GM18519 (cell line): Measurements from ENCODE around the gene PDGFRB.

ENCODE experiments used
- ATAC-seq: cut with Tn5 transposase; IDR thresholded peaks from one replicate; pipeline ENCODE4 v1.9.1; 2021; ENCODE audit warnings: mild to moderate bottlenecking, moderate library complexity; ENCODE audit not compliant: unreplicated experiment, low FRiP score

The PDGFRB gene

GRCh38 chr5:150147670-150148069, 8.0 kb downstream of the PDGFRB start:
- no peak for ATAC-seq

- ATAC-seq = no peak
These were observed 8.6 kb downstream of the PDGFRB start for GRCh38 chr5:150146862-150147601.

GRCh38 chr5:150146235-150146634, 9.4 kb downstream of the PDGFRB start:
- ATAC-seq = no peak

- no peak for ATAC-seq
These were observed 10.8 kb downstream of the PDGFRB start for GRCh38 chr5:150144879-150145278.

GRCh38 chr5:150144246-150144801, 11.3 kb downstream of the PDGFRB start:
- no peak for ATAC-seq

- ATAC-seq = no peak
These were observed 12.0 kb downstream of the PDGFRB start for GRCh38 chr5:150143350-150144245.

GRCh38 chr5:150142959-150143349, 12.7 kb downstream of the PDGFRB start:
- no peak for ATAC-seq

- ATAC-seq = no peak
These were observed 13.3 kb downstream of the PDGFRB start for GRCh38 chr5:150142185-150142958.

- ATAC-seq = no peak
These were observed 14.0 kb downstream of the PDGFRB start for GRCh38 chr5:150141544-150142184.

GRCh38 chr5:150140830-150141229, 14.8 kb downstream of the PDGFRB start:
- ATAC-seq = no peak

GRCh38 chr5:150139334-150139733, 16.3 kb downstream of the PDGFRB start:
- ATAC-seq = no peak

- ATAC-seq = no peak
These were observed 16.9 kb downstream of the PDGFRB start for GRCh38 chr5:150138551-150139265.

- ATAC-seq = no peak
These were observed 17.6 kb downstream of the PDGFRB start for GRCh38 chr5:150137997-150138396.

- no peak for ATAC-seq
These were observed 18.3 kb downstream of the PDGFRB start for GRCh38 chr5:150137168-150137957.

- no peak for ATAC-seq
These were observed 19.1 kb downstream of the PDGFRB start for GRCh38 chr5:150136305-150137167.

GRCh38 chr5:150135557-150136304, 19.9 kb downstream of the PDGFRB start:
- ATAC-seq = no peak

GRCh38 chr5:150134198-150134588, 21.5 kb downstream of the PDGFRB start:
- no peak for ATAC-seq
